GM23338 (cell line): ENCODE data around the gene CACNA1G. TPM values are rescaled to one million over a fixed set of nuclear protein-coding genes. Genes with fewer than 3 reads are reported as not detected.
A peak's percentile ranks its signal among the peaks of the same experiment; 100 is the strongest.

ENCODE experiments used
- ATAC-seq: fragments of 200-7000 bp; cut with Tn5 transposase; 3 replicates; pipeline ENCODE4 v1.9.1; 2020
- DNase-seq: peaks from one replicate; pipeline ENCODE4 v3.0.0-alpha.2; 2015; ENCODE audit warnings: low spot score
- H2AFZ ChIP-seq: fragments of 200-600 bp; sonication (generic); 2 replicates; pipeline ENCODE4 v1.8.0; 2016; ENCODE audit warnings: antibody characterized with exemption, mild to moderate bottlenecking, moderate library complexity
- H3F3A ChIP-seq: fragments of 200-600 bp; sonication (generic); replicated peaks from 2 replicates; pipeline ENCODE4 v1.8.0; 2017; ENCODE audit warnings: antibody characterized with exemption, mixed run types, low read depth
- H3K27ac ChIP-seq: fragments of 200-600 bp; sonication (generic); 2 replicates; pipeline ENCODE4 v1.6.1; 2016; ENCODE audit warnings: low read depth
- H3K27me3 ChIP-seq: fragments of 200-600 bp; sonication (generic); 2 replicates; pipeline ENCODE4 v1.8.0; 2016; ENCODE audit warnings: mild to moderate bottlenecking, mixed run types, moderate library complexity; ENCODE audit not compliant: insufficient read depth
- H3K36me3 ChIP-seq: fragments of 200-600 bp; sonication (generic); 2 replicates; pipeline ENCODE4 v1.8.0; 2016; ENCODE audit warnings: mild to moderate bottlenecking; ENCODE audit not compliant: insufficient read depth
- H3K4me1 ChIP-seq: fragments of 200-600 bp; sonication (generic); 2 replicates; pipeline ENCODE4 v1.8.0; 2016; ENCODE audit warnings: mild to moderate bottlenecking, moderate library complexity; ENCODE audit not compliant: insufficient read depth
- H3K4me2 ChIP-seq: fragments of 200-600 bp; sonication (generic); 2 replicates; pipeline ENCODE4 v1.7.1; 2017; ENCODE audit warnings: mixed run types
- H3K4me3 ChIP-seq: fragments of 200-600 bp; sonication (generic); 2 replicates; pipeline ENCODE4 v1.6.1; 2016; ENCODE audit warnings: mixed run types
- H3K79me2 ChIP-seq: fragments of 200-600 bp; sonication (generic); replicated peaks from 2 replicates; pipeline ENCODE4 v1.8.0; 2017; ENCODE audit warnings: mild to moderate bottlenecking; ENCODE audit not compliant: insufficient read depth
- H3K9me2 ChIP-seq: fragments of 200-600 bp; sonication (generic); 2 replicates; pipeline ENCODE4 v1.8.0; 2017; ENCODE audit not compliant: insufficient read depth
- H4K20me1 ChIP-seq: fragments of 200-600 bp; sonication (generic); replicated peaks from 2 replicates; pipeline ENCODE4 v1.8.0; 2017; ENCODE audit warnings: mild to moderate bottlenecking; ENCODE audit not compliant: insufficient read depth
- H3K27ac Mint-ChIP-seq: 2 replicates; pipeline ENCODE4 v1.8.0; 2020; ENCODE audit warnings: inconsistent platforms, mild to moderate bottlenecking, moderate library complexity, mixed read lengths
- H3K27me3 Mint-ChIP-seq: 3 replicates; pipeline ENCODE4 v1.8.0; 2022; ENCODE audit warnings: low read depth, mild to moderate bottlenecking, moderate library complexity, mixed read lengths, inconsistent platforms; ENCODE audit not compliant: insufficient read depth, poor library complexity
- H3K36me3 Mint-ChIP-seq: 3 replicates; pipeline ENCODE4 v1.8.0; 2021; ENCODE audit warnings: low read depth, mild to moderate bottlenecking, inconsistent platforms, moderate library complexity, mixed read lengths
- H3K4me1 Mint-ChIP-seq: 3 replicates; pipeline ENCODE4 v1.8.0; 2020; ENCODE audit warnings: mild to moderate bottlenecking, inconsistent platforms, mixed read lengths
- H3K4me3 Mint-ChIP-seq: 3 replicates; pipeline ENCODE4 v1.8.0; 2021; ENCODE audit warnings: moderate library complexity, mild to moderate bottlenecking, inconsistent platforms, mixed read lengths
- H3K9me3 Mint-ChIP-seq: 3 replicates; pipeline ENCODE4 v1.8.0; 2020; ENCODE audit warnings: moderate library complexity, mild to moderate bottlenecking, inconsistent platforms, mixed read lengths
- CTCF ChIP-seq, 2 experiments: fragments of 200-600 bp in 1 of 2; sonication (generic) in 1 of 2; conservative IDR thresholded peaks; 2 replicates each; pipeline versions ENCODE4 v1.5.1 to v1.6.1; 2016 to 2017; ENCODE audit warnings: antibody characterized with exemption in 2 of 2, low read depth in 2 of 2, mild to moderate bottlenecking in 2 of 2, moderate library complexity in 1 of 2
- NANOG ChIP-seq: IDR thresholded peaks from 2 replicates; pipeline ENCODE4 v1.6.1; 2016; ENCODE audit warnings: antibody characterized with exemption, borderline replicate concordance
- ZNF462 ChIP-seq: fragments of 250-450 bp; sonication (Bioruptor Pico); IDR thresholded peaks from 2 replicates; pipeline ENCODE4 v1.5.0; 2020; ENCODE audit warnings: mild to moderate bottlenecking, moderate library complexity
- polyA plus RNA-seq: library from polyadenylated mRNA; unstranded; fragments of >200 nt; fragmentation: Nextera tagmentation; extraction: Ambion mirVana; gene quantifications from 2 replicates; pipeline ENCODE4 v1.2.1, GENCODE V29; 2016
- total RNA-seq: library from RNA; depleted of rRNA; stranded (reverse); fragments of >200 nt; shearing (Covaris generic); gene quantifications from 2 replicates; pipeline ENCODE4 v1.2.3, GENCODE V29; 2014

CACNA1G gene
- total and polyA plus RNA-seq, 2 experiments from 2014 or later: 1.4 to 5.1 TPM

GRCh38 chr17:50664788-50665458, 104.4 kb downstream of the CACNA1G start (continued):
- TF ChIP-seq ZNF462 (CRISPR knock-in tag): no peak

GRCh38 chr17:50665838-50666237, 105.3 kb downstream of the CACNA1G start:
- Histone ChIP-seq H3K4me2 (no peak overlapping the region), H4K20me1 (no peaks in the 10 kb centered on the region), H3K79me2 (no peaks in the 10 kb centered on the region), H2AFZ (no peak overlapping the region), H3K27me3 (no peaks in the 10 kb centered on the region), H3K27ac (no peak overlapping the region), H3K4me1 (peaks cover 9% of the 10 kb centered on the region), H3F3A (no peaks in the 10 kb centered on the region), H3K36me3 (no peaks in the 10 kb centered on the region), H3K9me2 (no peaks in the 10 kb centered on the region), H3K4me3 (no peak overlapping the region)
- peaks cover 31% of the 10 kb centered on the region for H3K4me1 Mint-ChIP-seq
- H3K4me3 Mint-ChIP-seq: no peak overlapping the region
- no peaks in the 10 kb centered on the region for H3K9me3 Mint-ChIP-seq
- TF ChIP-seq CTCF (conservative IDR thresholded peaks at IDR 0.05; ENCODE audit: low read depth in 2 of 2): 0 out of 4 replicates have a peak, but pooled peaks of 1 of the 2 experiments have one; percentile 6
- no peak for TF ChIP-seq NANOG
- peak; percentile 29; the same call in 2 of the 3 replicates for ATAC-seq
- no peak overlapping the region for H3K27ac Mint-ChIP-seq
- peak; percentile 47 for DNase-seq
- peaks cover 9% of the 10 kb centered on the region for H3K27me3 Mint-ChIP-seq
- H3K36me3 Mint-ChIP-seq: no peaks in the 10 kb centered on the region; the same call in 2 of the 3 replicates
